ENCODE results near the gene ZNF587B. TPM values are rescaled to one million over a fixed set of nuclear protein-coding genes. Genes with fewer than 3 reads are reported as not detected.
"Not testable (repeated sequence)": the region's sequence is repeated elsewhere in the genome, so short reads cannot be mapped to it uniquely, and the experiment has no call there.

ZNF587B gene
- total RNA-seq, 1 donor from 2014 or later, result 17.2 TPM

DNA sequence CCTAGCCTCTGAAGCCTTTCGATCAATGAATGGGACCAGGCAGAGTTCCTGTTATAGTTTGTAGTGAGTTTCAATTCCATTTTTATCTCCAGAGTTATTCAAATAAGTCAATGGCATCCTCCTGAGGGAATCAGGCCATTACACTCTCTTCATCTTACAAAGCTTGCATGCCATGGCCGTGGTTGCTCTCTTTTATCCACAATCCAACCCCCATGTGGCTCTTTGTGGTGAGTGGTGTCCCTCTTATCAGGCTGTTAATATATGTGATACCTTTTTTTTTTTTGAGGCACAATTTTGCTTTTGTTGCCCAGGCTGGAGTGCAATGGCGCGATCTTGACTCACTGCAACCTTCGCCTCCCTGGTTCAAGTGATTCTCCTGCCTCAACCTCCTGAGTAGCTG lies 6.9 kb downstream of the ZNF587B start:
- H3K27me3 ChIP-seq (ENCODE audit: control insufficient read depth in 3 of 3, insufficient read depth in 3 of 3, low read length in 3 of 3); H3K36me3 ChIP-seq (ENCODE audit: control insufficient read depth in 3 of 3, insufficient read depth in 3 of 3, low read length in 3 of 3); H3K27ac ChIP-seq (ENCODE audit: low read depth, low read length); H3K4me3 ChIP-seq (ENCODE audit: low read length in 3 of 3); H3K9me3 ChIP-seq (ENCODE audit: control insufficient read depth in 3 of 3, low read length in 3 of 3); H3K4me1 ChIP-seq (ENCODE audit: control insufficient read depth in 3 of 3, insufficient read depth in 3 of 3, low read length in 3 of 3); H3K9ac ChIP-seq (ENCODE audit: low read depth in 1 of 3, low read length in 3 of 3): not testable (repeated sequence)

DNA sequence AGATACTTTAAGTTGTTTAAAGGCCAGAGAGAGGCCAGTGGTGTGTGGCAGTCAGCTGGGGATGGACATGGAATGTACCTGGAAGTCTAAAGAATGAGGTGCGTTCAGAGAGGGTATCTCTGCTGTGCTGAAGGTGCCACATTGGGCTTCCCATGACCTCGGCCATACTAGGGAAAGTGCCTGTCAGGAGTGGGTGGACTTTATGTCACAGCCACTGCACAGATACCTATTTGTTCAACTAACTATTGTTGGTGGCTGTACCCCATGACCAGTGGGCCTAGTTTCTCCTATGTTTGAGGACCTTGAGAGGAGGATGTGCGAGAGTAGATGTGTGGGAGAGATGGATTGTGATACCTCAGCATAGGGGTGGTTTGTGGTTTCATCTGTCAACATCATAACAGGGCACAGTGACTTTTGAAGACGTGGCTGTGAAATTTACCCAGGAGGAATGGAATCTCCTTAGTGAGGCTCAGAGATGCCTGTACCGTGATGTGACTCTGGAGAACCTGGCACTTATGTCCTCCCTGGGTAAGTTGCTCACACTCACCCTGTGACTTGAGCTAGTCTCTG lies 8.6 kb downstream of the ZNF587B start:
- peaks cover 4 to 18% (median 5%) of the 10 kb centered on the region in 3 donors for H3K36me3 ChIP-seq (ENCODE audit: control insufficient read depth in 3 of 3, insufficient read depth in 3 of 3, low read length in 3 of 3)
- H3K9me3 ChIP-seq (ENCODE audit: control insufficient read depth in 3 of 3, low read length in 3 of 3); H3K27me3 ChIP-seq (ENCODE audit: control insufficient read depth in 3 of 3, insufficient read depth in 3 of 3, low read length in 3 of 3); H3K9ac ChIP-seq (ENCODE audit: low read depth in 1 of 3, low read length in 3 of 3); H3K4me3 ChIP-seq (ENCODE audit: low read length in 3 of 3); H3K4me1 ChIP-seq (ENCODE audit: control insufficient read depth in 3 of 3, insufficient read depth in 3 of 3, low read length in 3 of 3); H3K27ac ChIP-seq (ENCODE audit: low read depth, low read length): not testable (repeated sequence)

DNA sequence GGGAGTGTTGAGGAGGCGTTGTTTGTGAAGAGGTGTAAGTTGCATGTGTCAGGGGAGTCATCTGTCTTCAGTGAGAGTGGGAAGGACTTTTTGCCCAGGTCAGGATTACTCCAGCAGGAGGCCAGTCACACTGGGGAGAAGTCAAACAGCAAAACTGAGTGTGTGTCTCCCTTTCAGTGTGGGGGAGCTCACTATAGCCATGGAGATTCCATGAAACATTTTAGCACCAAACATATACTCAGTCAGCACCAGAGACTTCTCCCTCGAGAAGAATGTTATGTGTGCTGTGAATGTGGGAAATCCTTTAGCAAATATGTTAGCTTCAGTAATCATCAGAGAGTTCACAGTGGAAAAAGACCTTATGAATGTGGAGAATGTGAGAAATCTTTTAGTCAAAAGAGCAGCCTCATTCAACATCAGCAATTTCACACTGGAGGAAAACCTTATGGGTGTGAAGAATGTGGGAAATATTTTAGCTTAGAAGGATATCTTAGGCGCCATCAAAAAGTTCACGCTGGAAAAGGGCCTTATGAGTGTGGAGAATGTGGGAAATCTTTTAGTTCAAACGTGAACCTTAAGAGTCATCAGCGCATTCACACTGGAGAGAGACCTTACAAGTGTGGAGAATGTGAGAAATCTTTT lies 11.1 kb downstream of the ZNF587B start:
- Histone ChIP-seq H3K9ac (ENCODE audit: low read depth in 1 of 3, low read length in 3 of 3) (no peak overlapping the region), H3K4me3 (ENCODE audit: low read length in 3 of 3) (no peak overlapping the region), H3K36me3 (ENCODE audit: control insufficient read depth in 3 of 3, insufficient read depth in 3 of 3, low read length in 3 of 3) (peaks cover 6 to 18% (median 10%) of the 10 kb centered on the region in 3 donors), H3K27me3 (ENCODE audit: control insufficient read depth in 3 of 3, insufficient read depth in 3 of 3, low read length in 3 of 3) (no peaks in the 10 kb centered on the region), H3K27ac (ENCODE audit: low read depth, low read length) (no peak overlapping the region), H3K9me3 (ENCODE audit: control insufficient read depth in 3 of 3, low read length in 3 of 3) (no peaks in the 10 kb centered on the region), H3K4me1 (ENCODE audit: control insufficient read depth in 3 of 3, insufficient read depth in 3 of 3, low read length in 3 of 3) (no peaks in the 10 kb centered on the region)

DNA sequence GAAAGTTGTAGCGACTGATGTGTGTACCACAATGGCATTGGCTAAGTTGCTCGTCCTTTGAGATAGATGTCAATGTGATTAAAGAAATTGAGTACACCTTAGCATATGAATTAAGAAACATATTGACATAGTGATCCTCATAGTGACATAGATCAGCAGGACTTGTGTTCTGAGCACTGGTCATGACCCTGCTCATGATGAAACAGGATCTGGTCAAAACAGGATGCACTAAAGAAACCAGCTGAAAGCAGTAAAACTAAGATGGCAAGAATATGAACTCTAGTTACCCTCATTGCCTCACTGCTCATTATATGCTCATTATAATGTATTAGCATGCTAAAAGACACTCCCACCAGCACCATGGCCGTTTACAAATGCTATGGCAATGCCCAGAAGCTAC lies 17.1 kb downstream of the ZNF587B start:
- H3K27ac ChIP-seq (ENCODE audit: low read depth, low read length), result not testable (repeated sequence)

DNA sequence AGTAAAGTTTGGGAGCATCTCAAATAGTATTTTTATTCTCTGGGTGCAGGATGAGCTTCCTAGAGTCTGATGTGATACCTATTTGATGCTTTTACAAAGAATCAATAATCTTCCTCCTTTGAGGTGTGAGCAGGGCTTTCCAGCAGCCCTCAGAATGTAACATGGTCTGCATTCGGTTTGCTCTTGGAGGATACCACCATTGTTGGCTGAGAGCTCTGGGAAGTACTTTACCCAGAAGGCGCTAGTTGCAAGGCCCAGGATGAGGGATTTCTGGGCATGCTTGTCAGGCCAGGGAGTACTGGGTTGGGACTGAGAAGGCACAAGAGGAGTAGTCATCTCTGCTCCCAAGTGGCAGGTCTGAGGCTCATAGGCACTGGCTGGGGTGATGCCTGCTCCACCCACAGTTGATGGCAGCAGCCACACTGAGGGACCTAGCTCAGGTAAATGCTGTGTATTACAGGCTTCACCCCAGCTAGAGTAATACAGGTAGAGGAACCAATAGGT lies 19.1 kb downstream of the ZNF587B start:
- not testable (repeated sequence) for H3K9me3 ChIP-seq (ENCODE audit: control insufficient read depth in 3 of 3, low read length in 3 of 3); H3K27me3 ChIP-seq (ENCODE audit: control insufficient read depth in 3 of 3, insufficient read depth in 3 of 3, low read length in 3 of 3); H3K36me3 ChIP-seq (ENCODE audit: control insufficient read depth in 3 of 3, insufficient read depth in 3 of 3, low read length in 3 of 3); H3K27ac ChIP-seq (ENCODE audit: low read depth, low read length)
- H3K4me1 ChIP-seq (ENCODE audit: control insufficient read depth in 3 of 3, insufficient read depth in 3 of 3, low read length in 3 of 3), result peaks cover 8 to 21% (median 9%) of the 10 kb centered on the region in 3 donors
- peak overlapping the region in 1 of 3 donors; percentile 84 for H3K9ac ChIP-seq (ENCODE audit: low read depth in 1 of 3, low read length in 3 of 3)
- H3K4me3 ChIP-seq (ENCODE audit: low read length in 3 of 3), result peak overlapping the region; percentile 70 to 84 (median 76)

More for the DNA sequence above, 17.1 kb downstream of the ZNF587B start:
- not testable (repeated sequence) for H3K9me3 ChIP-seq (ENCODE audit: control insufficient read depth in 3 of 3, low read length in 3 of 3); H3K4me3 ChIP-seq (ENCODE audit: low read length in 3 of 3); H3K36me3 ChIP-seq (ENCODE audit: control insufficient read depth in 3 of 3, insufficient read depth in 3 of 3, low read length in 3 of 3); H3K9ac ChIP-seq (ENCODE audit: low read depth in 1 of 3, low read length in 3 of 3); H3K27me3 ChIP-seq (ENCODE audit: control insufficient read depth in 3 of 3, insufficient read depth in 3 of 3, low read length in 3 of 3)
- peaks cover 8 to 18% (median 9%) of the 10 kb centered on the region in 3 donors for H3K4me1 ChIP-seq (ENCODE audit: control insufficient read depth in 3 of 3, insufficient read depth in 3 of 3, low read length in 3 of 3)

DNA sequence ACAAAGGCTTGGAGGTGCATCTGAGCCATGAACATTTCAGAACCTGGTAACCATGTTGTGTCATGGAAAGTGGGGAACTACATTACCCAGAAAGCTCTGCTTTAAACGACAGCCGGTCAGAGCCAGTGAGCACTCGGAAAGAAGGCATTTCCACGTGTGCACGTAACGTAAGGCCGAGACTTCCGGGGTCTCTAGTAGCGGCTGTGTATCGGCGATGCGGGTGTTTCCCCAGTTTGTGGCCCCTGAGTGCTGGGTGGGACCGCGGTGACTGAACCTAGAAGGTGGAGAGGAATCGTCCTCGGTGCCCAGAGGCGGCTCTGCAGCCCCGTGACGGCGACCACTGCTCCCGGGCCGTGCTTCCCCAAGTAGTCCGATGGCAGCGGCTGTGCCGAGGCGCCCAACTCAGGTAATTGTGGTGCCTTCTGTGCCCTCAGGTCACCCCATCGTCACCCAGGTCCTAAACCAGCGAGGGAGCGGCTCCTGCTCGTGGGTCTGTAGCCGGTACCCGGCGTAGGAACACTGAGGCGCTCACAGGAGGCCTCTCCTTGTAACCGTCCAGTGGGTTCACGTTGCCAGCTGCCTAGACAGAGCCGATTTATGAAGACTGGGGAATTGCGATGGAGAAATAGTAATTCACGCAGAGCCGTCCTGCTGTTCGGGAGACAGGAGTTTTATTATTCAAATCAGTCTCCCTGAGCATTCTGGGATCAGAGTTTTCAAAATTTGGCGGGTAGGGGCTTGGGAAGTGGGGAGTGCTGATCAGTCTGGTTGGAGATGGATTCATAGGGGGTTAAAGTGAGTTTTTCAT lies 19.8 kb downstream of the ZNF587B start, which contains the start of gene ZNF587:
Gene ZNF587, plus strand, starts transcription at position 194 of the 808 bp plus-strand sequence. Its CDS starts 180 bp downstream, at position 374.
- Histone ChIP-seq H3K4me3 (ENCODE audit: low read length in 3 of 3) (peak within 1 kb of the TSS; percentile 70 to 84 (median 76)), H3K9ac (ENCODE audit: low read depth in 1 of 3, low read length in 3 of 3) (peak within 1 kb of the TSS; percentile 80 to 85 (median 84)), H3K4me1 (ENCODE audit: control insufficient read depth in 3 of 3, insufficient read depth in 3 of 3, low read length in 3 of 3) (peaks cover 8 to 21% (median 9%) of the 10 kb centered on the region in 3 donors), H3K27ac (ENCODE audit: low read depth, low read length) (peak within 1 kb of the TSS; percentile 33)
- H3K27me3 ChIP-seq (ENCODE audit: control insufficient read depth in 3 of 3, insufficient read depth in 3 of 3, low read length in 3 of 3); H3K9me3 ChIP-seq (ENCODE audit: control insufficient read depth in 3 of 3, low read length in 3 of 3); H3K36me3 ChIP-seq (ENCODE audit: control insufficient read depth in 3 of 3, insufficient read depth in 3 of 3, low read length in 3 of 3): not testable (repeated sequence)

DNA sequence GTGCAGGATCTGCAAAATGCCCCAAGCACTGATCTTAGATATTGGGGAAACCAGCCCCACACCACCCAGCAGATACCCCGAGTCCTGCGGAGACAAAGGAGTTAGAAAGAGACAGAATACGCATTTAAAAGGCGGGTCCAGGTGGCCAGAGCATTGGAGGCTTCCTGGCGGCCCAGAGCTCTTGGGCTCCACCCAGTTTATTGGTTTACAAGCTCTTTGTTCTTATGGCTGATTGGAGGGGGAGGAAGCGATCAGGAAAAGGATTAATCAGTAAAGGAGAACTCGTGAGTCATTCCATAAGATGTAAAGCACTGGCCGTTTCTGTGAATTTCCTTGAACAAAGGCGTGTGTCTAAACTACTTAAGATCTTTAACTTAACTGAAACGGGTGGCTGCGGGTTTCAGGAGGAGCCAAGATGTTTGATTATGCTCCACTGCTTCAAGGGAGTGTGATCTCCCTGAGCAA lies 20.5 kb downstream of the ZNF587B start:
- H3K36me3 ChIP-seq (ENCODE audit: control insufficient read depth in 3 of 3, insufficient read depth in 3 of 3, low read length in 3 of 3), result peaks cover 0 to 4% (median 0%) of the 10 kb centered on the region in 3 donors
- H3K4me1 ChIP-seq (ENCODE audit: control insufficient read depth in 3 of 3, insufficient read depth in 3 of 3, low read length in 3 of 3), result peaks cover 8 to 21% (median 9%) of the 10 kb centered on the region in 3 donors
- peak overlapping the region; percentile 33 for H3K27ac ChIP-seq (ENCODE audit: low read depth, low read length)
- H3K9ac ChIP-seq (ENCODE audit: low read depth in 1 of 3, low read length in 3 of 3), result peak overlapping the region; percentile 80 to 85 (median 84)
- H3K27me3 ChIP-seq (ENCODE audit: control insufficient read depth in 3 of 3, insufficient read depth in 3 of 3, low read length in 3 of 3), result no peaks in the 10 kb centered on the region
- no peaks in the 10 kb centered on the region for H3K9me3 ChIP-seq (ENCODE audit: control insufficient read depth in 3 of 3, low read length in 3 of 3)
- peak overlapping the region; percentile 70 to 84 (median 76) for H3K4me3 ChIP-seq (ENCODE audit: low read length in 3 of 3)

DNA sequence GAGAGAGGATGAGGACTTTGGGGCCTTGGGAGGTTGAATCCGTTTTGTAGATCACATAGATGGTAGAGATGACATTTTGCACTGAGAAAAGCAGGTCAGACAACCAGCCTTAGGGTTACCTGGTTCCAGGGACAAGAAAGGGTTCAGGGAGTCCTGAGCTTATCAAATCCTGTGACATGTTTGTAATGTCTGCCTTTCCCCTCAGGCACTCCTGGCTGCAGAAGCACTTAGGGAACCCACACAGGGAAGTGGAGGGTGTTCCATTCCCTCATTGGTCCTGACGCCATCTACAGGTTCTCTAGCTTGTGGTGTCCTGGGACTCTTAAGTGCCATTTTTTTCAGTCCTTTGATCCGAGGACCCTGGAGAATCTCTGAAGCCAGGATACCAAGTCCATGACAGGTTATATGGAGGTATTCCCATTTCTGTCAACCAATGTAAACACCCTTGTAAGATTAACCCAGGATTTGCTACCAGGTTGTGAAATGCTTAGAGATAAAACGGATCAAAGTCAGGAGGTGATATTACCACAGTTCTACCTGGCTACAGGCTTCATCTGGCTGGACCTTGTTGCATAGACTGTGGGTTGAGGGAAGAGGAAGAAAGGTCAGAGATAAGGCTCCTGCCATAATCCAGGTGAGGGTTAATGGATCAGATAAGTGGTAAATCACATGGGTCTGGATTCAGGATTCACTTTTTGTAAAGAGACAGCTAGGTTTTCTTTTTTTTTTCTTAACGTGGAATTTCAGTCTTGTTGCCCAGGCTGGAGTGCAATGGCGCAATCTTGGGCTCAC lies 21.9 kb downstream of the ZNF587B start:
- Histone ChIP-seq H3K4me1 (ENCODE audit: control insufficient read depth in 3 of 3, insufficient read depth in 3 of 3, low read length in 3 of 3) (peaks cover 8 to 21% (median 9%) of the 10 kb centered on the region in 3 donors), H3K36me3 (ENCODE audit: control insufficient read depth in 3 of 3, insufficient read depth in 3 of 3, low read length in 3 of 3) (peaks cover 1 to 11% (median 6%) of the 10 kb centered on the region in 3 donors)
- not testable (repeated sequence) for H3K9ac ChIP-seq (ENCODE audit: low read depth in 1 of 3, low read length in 3 of 3); H3K27ac ChIP-seq (ENCODE audit: low read depth, low read length); H3K9me3 ChIP-seq (ENCODE audit: control insufficient read depth in 3 of 3, low read length in 3 of 3); H3K4me3 ChIP-seq (ENCODE audit: low read length in 3 of 3); H3K27me3 ChIP-seq (ENCODE audit: control insufficient read depth in 3 of 3, insufficient read depth in 3 of 3, low read length in 3 of 3)

DNA sequence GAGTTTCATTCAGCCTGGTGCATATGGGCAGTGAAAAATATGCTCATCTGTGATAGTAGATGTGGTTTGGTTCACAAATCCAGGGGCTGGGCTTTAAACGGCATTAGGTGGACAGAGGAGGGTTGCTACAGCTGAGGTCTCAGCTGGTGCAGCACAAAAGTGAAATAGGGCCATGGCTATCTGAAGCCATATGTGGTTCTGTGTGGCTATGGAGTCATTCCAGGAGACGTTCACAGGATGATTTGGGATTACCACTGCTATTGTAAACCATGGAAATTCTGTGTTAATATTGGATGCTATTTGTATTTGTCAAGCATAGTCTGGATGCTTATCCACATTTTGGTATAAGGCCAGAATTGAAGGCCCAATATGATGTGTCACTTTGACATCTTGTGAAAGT lies 24.0 kb downstream of the ZNF587B start:
- H3K4me3 ChIP-seq (ENCODE audit: low read length in 3 of 3); H3K9ac ChIP-seq (ENCODE audit: low read depth in 1 of 3, low read length in 3 of 3); H3K27me3 ChIP-seq (ENCODE audit: control insufficient read depth in 3 of 3, insufficient read depth in 3 of 3, low read length in 3 of 3); H3K27ac ChIP-seq (ENCODE audit: low read depth, low read length); H3K9me3 ChIP-seq (ENCODE audit: control insufficient read depth in 3 of 3, low read length in 3 of 3): not testable (repeated sequence)
- H3K36me3 ChIP-seq (ENCODE audit: control insufficient read depth in 3 of 3, insufficient read depth in 3 of 3, low read length in 3 of 3), result peaks cover 7 to 26% (median 18%) of the 10 kb centered on the region in 3 donors
- H3K4me1 ChIP-seq (ENCODE audit: control insufficient read depth in 3 of 3, insufficient read depth in 3 of 3, low read length in 3 of 3), result peaks cover 8 to 21% (median 9%) of the 10 kb centered on the region in 3 donors

All from skeletal muscle tissue (tissue), 4 donors.